NCI-H345 treated with DMSO at 0.1 percent for 48 hours (cell line): ENCODE data around the gene LRRN2.

Experiments
- DNase-seq: peaks from one replicate; lab custom pipeline; 2025; ENCODE audit not compliant: unreplicated experiment; lab: John Stamatoyannopoulos, UW

The LRRN2 gene

DNA sequence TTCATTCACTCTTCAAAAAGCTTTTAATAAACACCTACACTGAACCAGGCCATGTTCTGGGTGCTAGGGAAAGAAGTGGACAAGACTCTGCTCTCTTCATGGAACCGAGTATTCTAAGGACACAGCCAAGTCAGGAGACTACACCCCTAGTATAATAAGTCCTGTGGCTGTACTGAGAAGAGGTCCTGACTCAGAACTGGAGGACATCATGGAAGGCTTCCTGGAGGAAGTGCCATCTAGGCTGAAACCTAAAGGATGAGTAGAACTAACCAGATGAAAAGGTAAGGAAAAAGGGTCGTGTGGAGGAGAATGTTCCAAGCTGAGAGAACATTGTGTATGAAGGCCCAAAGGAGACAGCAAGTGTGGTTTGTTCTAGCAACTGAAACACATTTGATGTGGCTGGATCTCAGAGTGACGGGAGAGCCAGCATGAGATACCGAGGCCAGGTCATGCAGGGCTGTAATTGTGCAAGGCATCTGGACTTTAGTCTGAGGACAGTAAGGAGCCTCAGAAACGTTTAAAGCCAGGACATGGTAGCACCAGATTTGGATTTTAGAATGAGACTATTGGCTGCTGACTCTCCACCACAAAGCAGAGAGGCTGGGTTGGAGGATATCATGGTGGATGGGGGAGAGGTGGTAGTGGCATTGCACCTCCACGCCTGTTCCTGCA lies 82.5 kb downstream of the LRRN2 start:
- DNase-seq = no peak

DNA sequence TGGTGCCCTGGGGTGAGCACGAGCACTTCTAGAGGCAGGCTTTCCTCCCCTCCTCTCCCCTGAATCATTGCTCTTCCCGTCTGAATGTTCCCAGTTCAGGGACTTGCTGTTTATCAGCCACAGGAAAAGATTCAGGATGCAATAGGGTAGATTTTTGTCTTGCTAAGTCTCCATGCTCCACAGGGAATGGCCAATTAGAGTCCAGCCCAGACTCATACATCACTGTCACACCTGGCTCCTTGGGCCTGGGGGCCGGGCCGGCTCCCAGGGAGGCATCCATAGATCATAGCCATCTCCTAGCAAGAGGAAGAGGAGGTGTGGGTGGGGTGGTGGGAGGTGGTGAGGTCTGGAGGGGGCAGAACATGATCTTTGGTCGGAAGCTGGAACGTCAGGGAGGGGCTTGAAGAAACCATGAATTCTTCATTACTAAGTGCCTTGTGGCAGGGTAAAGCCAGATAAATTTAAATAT lies 83.4 kb downstream of the LRRN2 start:
- DNase-seq = no peak

DNA sequence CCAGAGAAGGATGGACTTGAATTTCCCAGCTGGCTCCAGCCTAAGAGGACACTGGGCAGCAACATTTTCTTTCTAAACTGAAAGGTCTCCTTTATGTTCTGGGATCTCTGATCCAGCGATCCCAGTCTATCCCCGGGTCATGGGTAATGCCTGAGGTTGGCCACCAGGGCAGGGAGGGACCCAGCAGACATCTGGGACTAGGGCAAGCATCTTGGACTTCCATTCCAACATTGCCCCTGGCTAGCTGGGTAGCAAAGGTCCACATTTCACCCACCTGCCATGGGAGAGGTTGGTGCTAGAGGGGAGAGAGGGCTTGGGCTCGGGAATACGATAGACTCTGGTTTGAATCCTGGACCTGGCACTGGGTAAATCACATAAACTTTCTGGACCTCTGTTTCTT lies 84.6 kb downstream of the LRRN2 start:
- no peak for DNase-seq

DNA sequence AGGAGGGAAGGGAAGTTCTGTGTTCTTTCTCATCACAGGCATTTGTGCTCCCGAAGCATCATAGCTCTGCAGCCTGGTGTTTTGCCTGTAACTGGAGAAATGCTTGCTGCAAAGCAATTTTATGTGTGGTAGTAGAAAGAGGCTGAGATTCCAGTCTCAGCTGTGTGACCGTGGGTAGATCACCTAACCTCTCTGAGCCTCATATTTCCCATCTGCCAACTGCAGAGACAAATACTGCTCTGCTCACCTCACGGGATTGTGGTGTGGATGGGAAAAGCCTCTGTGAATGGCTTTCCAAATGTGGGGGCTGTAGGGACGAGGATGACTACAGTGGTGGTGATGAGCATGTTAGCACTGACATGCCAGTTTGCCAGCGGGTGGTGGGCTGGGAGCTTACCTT lies 85.3 kb downstream of the LRRN2 start:
- no peak for DNase-seq

DNA sequence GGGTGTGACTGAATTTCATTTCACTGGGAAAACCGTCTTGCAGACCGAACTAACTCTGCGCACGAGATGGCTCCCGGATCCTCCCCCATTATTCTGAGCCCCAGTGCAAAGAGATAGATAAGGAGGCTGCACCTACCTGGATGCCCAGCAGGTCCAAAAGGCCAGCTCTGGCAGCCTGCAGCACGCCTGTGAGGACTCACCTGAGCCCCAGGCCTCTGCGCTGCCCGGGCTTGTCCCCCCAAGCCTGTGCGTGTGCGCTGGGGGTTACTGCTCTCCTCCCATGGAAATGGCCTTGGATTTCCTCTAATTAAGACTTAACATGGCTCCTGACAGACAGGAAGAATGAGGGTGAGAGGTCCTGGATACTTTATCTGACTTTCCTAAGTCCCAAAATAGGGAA lies 85.9 kb downstream of the LRRN2 start:
- DNase-seq = no peak

DNA sequence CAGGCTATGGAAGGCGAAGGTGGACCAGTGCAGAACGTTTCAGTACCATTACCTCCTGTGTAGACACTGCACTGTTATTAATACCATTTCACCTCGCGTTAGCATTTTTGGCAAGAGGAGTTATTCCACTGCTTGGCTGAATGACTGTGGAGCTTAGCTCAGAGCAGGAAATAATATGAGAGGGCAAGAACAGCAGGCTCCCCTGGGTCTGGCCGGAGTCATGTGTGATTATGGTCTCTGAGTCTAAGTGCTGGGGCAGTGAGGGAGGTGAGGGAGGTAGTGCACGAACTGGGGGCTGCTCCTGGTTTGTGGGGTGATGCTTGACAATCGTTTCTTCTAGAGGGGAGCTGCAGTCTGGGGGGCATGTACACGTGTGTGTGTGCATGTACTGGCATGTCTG lies 86.4 kb downstream of the LRRN2 start:
- DNase-seq = no peak

DNA sequence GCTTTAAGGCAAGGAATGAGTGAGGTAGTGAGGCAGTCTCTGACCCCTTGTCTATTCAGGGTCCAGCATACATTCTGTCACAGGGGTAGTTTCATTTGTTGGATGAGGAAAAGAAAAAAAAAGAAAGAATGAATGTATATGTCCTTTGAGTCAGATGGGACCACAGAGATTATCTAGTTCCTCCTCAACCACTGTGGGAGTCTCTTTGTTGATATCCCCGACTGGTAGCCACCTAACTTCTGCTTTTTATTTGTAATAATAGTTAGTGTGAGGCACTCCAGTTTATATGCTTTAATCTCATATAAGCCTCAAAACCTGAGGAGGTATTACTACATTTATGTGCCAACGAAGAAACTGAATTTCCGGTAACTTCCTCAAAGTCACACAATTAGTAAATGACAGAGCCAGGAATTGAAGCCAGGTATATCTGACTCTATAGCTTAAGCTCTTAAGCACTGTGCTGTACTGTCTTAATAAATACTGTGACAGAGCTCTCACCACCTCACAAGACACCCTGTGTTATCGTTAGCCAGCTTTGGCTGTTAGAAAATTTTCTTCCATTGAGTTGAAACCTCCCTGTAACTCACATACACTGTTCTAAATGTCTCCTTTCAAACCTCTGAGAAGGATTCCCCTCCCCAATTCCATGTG lies 87.1 kb downstream of the LRRN2 start:
- no peak for DNase-seq

DNA sequence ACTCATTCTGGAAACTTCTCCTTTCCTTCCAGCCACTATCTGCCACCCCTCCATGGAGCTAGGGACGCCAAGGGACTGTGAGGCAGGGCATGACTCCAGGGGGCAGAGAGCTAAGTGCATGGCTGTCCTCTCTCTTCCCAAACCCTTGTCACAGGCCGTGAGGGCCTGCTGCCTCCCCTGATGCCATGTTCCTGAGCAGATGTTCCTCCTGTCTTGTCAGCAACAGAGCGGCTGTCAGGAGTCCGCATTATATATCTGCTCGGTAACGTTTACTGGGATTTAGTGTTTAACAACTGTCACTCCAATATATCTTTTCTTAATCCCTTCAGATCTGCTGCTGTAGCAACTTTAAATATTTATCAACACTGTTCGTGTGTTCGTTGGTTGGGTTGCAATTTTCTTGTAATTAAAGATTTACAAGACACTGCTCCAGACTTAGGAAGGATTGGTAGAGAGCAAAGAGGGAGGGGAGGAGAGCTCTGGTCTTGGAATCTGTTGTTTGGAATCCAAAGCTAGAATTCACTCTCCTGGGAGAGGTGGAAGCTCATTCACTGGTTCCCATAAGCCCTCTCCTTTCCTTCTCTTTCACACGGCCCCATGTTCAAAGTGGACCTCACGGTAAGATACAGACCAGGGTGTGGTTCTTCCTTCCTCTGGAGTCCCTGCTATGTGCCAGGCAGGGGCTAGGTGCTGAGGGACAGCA lies 93.1 kb downstream of the LRRN2 start:
- no peak for DNase-seq

DNA sequence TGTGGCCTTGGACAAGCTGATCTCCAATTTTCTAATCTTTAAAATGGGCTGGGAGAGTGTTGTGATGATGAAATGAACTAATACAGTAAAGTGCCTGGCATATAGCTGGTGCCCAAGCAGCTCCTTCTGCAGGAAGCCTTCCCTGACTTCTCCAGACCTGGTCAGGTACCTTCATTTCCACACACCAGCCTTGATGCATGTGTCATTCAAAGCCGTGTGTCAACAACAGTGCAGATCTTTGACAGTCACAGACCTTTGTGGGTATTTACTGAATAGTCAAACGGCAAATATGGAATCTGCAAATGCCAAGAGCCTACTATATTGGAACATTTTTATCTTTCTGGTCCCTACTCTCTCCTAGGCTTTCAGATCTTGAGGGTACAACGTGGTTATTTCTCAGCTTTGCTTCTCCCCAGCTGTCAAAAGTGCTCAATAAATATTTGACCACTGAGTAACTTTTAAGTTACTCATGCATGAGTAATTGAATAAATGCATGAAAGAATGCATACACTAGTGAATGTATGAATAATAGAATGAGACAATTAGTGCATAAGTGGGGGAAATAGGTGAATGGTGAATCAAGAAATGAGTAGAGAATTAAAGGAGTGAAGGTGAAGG lies 94.0 kb downstream of the LRRN2 start:
- DNase-seq = no peak

DNA sequence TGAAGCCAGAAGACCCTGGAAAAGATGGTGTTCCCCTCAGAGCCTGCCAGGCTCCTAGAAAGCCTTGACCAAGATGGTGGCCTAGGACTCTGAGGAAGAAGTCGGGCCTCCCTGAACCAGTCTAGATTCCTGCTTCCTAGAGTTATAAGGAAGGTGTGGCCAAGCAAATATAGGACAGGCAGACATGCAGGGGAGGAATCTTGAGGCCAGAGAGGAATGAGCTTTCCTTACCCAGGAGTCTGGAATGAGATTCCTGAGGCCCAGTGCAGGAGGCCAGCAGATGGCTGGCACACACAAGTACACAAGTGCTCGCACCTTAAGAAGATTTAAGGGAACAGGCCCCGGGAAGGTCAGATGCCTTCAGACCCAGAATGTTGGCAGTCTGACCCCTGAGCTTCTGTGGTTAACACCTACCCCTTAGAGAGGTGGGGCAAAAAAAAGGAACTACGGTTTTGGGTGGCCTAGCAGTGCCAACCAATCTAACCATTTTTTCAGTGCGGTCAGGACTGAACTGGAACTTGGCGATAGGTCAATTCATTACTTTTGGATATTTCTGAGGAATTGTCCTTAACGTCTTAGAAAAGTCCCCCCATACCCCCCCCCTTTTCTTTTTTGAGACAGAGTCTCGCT lies 96.0 kb downstream of the LRRN2 start:
- no peak for DNase-seq

DNA sequence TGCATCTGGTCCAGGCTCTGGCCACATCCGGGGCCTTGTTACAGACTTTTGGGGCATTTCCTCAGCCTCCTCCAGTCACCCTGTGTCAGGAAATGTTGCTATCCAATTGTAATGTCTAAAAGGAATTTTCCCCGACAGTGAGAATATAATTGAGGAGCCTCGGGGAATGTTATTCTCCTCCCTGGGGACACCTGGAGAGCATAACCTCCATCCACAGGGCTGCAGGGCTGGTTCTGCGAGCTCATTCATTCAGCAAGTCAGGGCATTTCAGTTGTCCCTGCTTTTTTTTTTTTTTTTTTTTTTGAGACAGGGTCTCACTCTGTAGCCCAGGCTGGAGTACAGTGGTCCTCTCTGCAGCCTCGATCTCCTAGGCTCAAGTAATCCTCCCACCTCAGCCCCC lies 96.7 kb downstream of the LRRN2 start:
- DNase-seq = no peak

DNA sequence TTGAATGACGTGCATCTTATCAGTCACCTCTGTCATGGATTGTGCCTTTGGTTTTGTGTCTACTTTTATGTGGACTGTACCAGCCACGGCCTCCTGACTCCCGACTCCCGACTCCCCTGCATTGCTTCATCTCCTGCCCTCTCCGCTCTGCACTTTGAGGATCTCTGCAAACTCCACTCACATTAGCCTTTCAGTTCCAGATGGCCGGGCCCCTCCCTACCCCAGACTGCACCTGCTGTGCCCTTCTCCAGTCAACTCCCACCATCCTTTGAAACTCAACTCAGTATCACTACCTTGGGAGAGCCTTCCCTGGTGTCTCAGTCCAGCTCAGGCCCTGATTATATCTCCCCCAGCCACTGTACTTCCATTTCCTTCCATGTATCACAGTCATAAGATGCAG lies 97.9 kb downstream of the LRRN2 start:
- no peak for DNase-seq

DNA sequence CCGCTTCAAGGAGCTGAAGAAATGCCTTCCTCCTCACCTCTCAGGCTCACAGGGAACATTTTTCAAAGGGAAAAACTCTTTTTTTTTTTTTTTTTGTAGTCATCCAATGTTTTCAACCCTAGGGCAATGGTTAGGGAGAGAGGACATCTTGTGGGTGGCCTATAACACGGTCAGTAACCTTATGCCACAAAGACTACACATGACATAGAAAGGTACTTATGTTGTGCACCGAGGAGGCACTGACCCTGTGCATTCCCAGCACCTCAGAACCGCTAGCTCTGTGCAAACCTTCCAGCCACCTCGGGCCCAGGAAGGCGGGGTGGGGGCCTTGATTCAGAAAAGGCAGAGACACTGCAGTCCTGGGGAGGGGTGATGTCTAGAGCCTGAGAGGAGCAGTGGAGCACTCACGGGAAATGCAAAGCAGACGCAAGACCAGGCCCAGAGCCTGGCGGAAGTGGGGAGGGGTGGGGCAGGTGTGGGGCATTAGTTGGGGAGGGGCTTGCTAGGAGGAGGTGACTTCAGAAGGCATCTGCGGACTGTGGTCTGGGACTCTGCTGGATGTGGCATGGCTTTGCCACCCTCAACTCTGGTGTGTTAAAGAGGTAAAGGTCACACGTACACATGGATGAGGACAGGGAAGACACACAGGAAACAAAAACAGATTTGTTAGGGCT lies 100.7 kb downstream of the LRRN2 start:
- no peak for DNase-seq

DNA sequence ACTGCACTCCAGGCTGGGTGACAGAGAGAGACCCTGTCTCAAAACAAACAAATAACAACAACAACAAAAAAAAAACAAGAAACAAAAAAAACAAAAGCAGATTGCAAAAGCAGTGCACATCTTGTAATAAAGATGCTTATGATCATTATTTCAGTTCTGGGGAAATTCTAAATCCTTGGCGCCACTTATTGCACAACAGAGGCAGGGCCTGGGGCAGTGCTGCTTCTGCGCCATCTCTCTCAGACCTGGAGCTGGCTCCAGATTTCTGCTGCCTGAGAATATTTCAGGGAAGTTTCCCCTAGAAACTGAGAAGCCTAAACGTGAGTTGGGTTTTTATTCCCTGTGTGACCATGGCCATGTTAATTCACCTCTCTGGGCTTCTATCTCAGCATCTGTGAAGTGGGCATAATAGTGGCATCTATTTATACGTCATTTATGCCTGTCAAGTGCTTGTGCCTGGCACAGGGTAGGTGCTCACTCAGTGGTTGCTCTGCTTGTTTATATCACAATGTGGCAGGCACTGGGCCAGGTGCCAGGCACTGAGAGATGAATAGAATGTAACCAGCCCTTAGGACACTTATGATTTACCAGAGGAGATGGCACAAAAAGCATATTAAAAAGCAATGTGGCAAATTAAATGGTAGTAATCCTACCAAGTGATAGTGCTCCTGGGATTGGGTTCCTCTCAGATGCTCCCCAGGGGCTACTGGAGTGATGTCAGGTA lies 101.5 kb downstream of the LRRN2 start:
- peak; percentile 56 for DNase-seq

DNA sequence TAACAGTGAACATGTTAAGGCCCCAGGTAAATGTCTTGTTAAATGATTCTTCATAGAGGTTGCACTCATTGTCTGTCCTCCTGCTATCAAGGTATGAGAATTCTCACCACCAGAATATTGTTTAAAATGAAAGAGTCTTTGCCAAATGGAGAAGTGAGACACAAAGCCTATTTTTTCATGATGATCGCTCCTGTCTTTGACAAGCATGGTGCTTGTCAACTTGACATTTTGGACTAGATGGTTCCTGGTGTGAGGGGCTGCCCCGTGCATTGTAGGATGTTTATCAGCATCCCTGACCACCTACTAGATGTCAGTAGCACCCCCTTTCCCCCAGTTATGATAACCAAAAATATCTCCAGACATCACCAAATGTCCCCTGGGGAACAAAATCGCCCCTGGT lies 103.8 kb downstream of the LRRN2 start:
- no peak for DNase-seq

DNA sequence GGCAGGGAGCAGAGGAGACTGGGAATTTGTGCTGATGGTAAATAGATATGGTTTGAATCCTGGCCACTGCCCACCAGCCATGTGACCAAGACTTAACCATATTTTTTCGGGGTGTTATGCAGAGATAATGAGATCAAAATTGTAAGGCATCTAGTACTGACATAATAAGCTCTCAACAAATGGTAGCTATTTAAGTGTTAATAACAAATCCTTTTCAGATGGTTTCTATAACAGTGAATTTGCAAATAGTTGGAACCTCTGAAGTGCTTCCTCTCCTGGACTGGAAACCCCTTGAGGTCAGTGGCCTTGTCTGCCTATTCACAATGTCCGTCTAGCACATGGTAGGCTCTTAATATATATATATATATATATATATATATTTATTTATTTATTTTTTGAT lies 104.7 kb downstream of the LRRN2 start:
- DNase-seq = no peak

DNA sequence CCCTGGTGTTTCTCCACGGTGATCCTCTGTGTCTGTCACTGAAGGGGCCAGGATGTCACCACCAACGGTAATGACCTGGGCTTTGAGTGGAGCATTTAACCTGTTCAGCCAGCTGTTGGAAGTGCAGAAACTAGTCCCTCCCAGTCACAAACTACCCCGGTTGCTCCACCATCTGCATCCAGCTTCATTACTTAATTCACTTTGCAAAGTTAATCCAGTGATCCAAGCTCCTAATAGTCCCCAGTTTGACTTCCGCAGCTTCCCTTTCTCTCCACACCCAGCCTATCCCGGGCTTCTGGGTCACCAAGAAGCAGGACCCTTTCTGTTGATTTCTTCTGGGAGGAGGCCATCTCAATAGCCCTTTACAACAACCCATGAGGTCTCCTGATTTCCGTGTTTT lies 105.9 kb downstream of the LRRN2 start:
- no peak for DNase-seq

DNA sequence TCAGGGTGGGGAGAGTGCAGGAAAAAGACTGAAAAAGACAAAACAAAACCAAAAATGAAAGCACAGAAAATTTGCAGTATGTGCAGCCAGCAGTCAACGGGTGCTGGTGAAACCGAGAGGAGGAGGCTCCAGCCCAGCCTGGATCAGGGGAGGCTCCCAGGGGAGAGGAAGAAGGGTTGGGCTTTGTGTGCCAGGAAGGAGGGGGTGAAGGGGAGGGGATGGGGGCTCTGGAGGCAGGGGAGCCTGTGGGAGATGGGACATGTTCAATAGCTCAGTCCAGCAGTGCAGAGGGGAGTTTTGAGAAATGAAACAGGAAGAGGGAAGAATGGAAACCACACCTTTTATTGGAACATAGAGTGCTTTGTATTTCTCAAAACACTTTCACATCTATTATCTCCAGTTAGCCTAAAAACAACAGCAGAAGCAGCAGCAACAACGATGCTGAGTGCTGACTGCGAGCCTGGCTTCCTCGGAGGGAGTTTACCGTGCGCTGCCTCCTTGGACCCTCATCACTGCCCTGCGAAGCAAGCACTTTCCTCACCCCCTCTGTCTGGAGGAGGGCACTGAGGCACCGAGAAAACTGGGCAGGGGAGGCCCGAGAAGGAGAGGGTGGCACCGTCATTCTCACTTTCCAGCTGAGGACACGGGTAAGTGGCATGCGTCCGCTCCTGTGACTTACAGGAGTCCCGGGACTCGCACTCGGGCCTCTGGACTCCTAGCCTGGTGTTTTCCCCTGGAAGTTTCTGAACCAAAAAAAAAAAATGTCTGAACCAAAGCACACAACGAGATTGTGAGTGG lies 106.5 kb downstream of the LRRN2 start:
- DNase-seq = peak; percentile 27

DNA sequence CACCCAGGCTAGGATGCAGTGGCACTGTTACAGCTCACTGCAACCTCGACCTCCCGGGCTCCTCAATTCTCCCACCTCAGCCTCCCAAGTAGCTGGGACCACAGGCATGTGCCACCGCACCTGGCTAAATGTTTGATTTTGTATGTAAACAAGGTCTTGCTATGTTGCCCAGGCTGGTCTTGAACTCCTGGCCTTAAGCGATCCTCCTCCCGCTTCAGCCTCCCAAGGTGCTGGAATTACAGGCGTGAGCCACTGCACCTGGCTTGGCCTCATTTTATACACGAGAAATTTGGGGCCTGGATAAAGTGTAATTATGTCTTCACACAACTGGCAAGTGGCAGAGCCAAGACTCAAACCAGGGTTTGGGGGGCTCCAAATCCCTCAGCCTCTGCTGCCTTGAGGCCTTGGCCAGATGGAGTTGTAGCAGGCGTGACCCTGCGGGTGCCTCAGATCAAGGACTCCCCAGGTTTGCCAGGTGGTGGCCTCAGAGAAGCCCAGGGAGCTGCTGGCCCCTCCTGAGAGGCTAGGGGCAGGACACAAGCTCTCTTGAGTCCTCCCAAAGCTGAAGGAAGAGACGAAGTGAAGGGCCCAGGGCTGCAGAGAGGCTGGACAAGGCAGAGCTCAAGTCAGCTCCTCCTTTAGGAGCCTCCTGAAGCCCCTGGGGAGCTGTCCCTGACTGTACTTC lies 107.6 kb downstream of the LRRN2 start:
- DNase-seq = no peak
